OCI-LY3 (cell line): Measurements from ENCODE around the gene KCNQ1.

Source experiments
- CTCF ChIP-seq: fragments of 200-600, 300-600 bp; sonication (generic); IDR thresholded peaks from 2 replicates; pipeline ENCODE4 v1.5.1; 2014; ENCODE audit warnings: antibody characterized with exemption, low read length, low read depth
- EZH2phosphoT487 ChIP-seq: fragments of 200-600 bp; shearing (Covaris generic); IDR thresholded peaks from 2 replicates; pipeline ENCODE4 v1.6.1; 2018; ENCODE audit warnings: antibody characterized with exemption, mixed run types, low read depth

- TF ChIP-seq EZH2phosphoT487 = no peak
- TF ChIP-seq CTCF = no peak
Measured at GRCh38 chr11:2670541-2671100, 225.8 kb downstream of the KCNQ1 start.
